ENCODE measurements around the gene ACTR6.
A peak's percentile ranks its signal among the peaks of the same experiment; 100 is the strongest.
"Not testable (repeated sequence)": the region's sequence is repeated elsewhere in the genome, so short reads cannot be mapped to it uniquely, and the experiment has no call there.

The ACTR6 gene

GRCh38 chr12:100185361-100185894 lies 15.2 kb upstream of the ACTR6 start:
- DNase-seq: peak; percentile 8

DNA sequence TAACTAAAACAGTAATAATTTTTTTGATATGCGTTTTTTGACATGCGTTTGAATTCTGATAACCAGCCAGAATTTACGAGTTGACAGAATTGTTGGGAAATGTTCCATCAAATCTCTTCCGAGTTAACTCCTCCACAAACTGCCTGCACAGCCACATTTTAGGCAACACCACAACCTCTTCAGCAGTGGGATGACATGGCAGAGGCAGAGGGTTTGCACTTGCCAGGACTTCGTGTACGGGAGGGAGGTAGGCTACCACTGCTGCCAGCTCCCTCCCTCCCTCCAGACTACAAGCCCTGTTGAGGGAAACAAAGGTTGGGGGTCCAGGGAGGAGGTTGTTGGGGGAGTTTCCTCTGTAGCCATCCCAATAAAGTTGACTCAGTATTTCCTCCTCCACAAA lies 14.5 kb upstream of the ACTR6 start:
- DNase-seq: no peak

GRCh38 chr12:100187068-100187467 lies 13.5 kb upstream of the ACTR6 start:
- no peak for DNase-seq

- no peak for DNase-seq
Observed at GRCh38 chr12:100187857-100188519, 12.6 kb upstream of the ACTR6 start.

GRCh38 chr12:100188888-100189635 lies 11.6 kb upstream of the ACTR6 start:
- DNase-seq: not testable (repeated sequence)

DNA sequence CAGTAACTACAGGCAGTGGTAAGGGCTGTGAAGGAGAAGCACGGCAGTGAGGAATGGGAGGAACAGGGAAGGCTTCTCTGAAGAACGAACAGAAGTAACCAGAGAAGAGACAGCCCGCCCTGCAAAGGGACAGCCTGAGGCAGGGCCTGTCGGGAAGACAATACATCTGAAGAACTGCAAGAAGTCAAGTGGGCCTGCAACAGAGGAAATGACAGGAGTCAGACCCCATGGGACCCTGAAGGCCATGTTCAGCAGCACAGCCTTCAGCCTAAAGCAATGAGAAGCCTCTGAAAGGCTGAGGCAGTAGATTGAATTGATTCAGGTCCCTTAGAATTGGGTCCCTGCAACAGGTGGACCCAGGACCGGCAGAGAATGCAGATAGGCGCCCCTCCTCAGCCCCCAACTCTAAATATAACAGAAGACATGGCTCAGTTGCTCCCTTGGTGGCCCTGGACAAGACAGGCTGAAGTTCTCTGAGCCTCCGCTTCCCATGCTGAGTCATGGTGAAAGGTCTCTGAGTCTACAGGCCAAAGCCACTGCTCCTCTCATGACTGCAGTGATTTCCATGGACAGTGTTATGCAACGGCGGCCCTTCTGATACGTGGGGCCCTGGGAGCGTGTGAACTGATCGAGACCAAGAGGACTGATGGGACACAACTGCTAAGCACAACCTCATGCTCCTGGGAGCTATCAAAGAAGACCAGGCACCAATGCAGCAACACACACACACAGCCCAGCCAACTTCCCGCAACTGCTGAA lies 10.8 kb upstream of the ACTR6 start:
- DNase-seq: no peak

GRCh38 chr12:100193085-100193484 lies 7.5 kb upstream of the ACTR6 start:
- DNase-seq: no peak

DNA sequence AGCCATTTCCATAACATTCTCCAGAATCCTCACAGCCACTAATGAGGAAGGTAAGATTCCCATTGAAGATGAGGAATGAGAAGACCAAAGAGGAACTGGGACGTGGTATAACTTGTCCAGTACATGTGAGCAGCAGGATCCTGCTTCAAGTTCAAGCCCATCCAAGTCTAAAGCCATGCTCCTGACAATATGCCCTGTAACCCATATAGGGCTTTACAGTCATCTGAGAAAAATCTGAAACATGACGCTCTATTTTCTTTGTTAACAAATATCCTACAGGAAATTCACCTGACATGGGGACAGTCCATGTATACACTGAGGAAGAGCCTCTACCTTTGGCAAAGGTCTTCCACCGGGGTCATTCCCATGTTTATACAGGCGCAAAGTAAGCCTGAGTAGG lies 3.1 kb upstream of the ACTR6 start:
- DNase-seq: no peak

- DNase-seq: no peak
Observed at GRCh38 chr12:100199023-100199346, 1.6 kb upstream of the ACTR6 start.

GRCh38 chr12:100199347-100200149 lies 1.1 kb upstream of the ACTR6 start:
- peak; percentile 5 for DNase-seq

DNA sequence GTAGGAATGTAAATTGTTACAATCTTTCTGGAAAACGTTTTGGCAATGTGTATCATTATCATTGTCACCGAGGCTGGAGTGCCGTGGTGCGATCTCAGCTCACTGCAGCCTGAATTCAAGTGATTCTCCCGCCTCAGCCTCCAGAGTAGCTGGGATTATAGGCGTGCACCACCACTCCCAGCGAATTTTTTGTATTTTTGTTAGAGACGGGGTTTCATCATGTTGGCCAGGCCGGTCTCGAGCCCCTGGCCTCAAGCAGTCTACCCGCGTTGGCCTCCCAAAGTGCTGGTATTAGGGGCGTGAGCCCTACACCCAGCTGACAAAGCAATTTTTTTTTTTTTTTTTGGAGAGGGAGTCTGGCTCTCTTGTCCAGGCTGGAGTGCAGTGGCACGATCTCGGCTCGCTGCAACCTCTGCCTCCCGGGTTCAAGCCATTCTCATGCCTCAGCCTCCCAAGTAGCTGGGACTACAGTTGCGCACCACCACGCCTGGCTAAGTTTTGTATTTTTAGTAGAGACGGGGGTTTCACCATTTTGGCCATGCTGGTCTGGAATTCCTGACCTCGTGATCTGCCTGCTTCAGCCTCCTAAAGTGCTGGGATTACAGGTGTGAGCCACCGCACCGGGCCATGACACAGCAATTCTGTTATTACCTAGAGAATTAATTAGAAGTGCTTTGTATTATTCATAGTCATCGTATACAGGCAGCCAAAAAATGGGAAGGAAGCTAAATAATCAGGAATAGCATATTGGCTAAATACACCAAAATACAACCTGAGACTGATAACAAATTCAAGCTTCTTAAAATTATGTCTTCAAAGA lies 1.2 kb downstream of the ACTR6 start:
- no peak for DNase-seq

- no peak for DNase-seq
Observed at GRCh38 chr12:100207311-100207710, 6.7 kb downstream of the ACTR6 start.

- no peak for DNase-seq
Observed at GRCh38 chr12:100208834-100209233, 8.2 kb downstream of the ACTR6 start.

GRCh38 chr12:100211698-100212097 lies 11.1 kb downstream of the ACTR6 start:
- DNase-seq: no peak

- no peak for DNase-seq
Observed at GRCh38 chr12:100213016-100213891, 12.6 kb downstream of the ACTR6 start.

- no peak for DNase-seq
Observed at GRCh38 chr12:100214518-100214917, 13.9 kb downstream of the ACTR6 start.

DNA sequence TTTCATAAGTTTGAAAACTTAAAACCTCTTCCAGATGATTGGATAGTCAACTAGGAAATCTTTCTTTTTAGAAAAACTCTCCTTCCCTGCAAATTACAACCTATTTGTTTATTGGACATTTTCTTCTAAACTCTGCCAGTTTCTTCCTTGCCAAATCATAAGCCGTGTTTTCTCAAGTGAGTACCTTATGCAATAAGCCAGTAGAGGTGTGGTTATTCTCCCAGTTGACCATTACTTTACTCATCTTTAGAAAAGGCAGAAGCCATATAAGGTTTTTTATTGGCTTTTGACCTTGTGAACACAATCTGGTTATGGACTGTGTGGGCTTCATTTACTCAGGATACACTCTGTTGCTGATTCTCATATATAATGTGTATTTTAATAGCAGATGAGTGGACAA lies 14.6 kb downstream of the ACTR6 start:
- DNase-seq: no peak

- no peak for DNase-seq
Observed at GRCh38 chr12:100216337-100216736, 15.7 kb downstream of the ACTR6 start.

DNA sequence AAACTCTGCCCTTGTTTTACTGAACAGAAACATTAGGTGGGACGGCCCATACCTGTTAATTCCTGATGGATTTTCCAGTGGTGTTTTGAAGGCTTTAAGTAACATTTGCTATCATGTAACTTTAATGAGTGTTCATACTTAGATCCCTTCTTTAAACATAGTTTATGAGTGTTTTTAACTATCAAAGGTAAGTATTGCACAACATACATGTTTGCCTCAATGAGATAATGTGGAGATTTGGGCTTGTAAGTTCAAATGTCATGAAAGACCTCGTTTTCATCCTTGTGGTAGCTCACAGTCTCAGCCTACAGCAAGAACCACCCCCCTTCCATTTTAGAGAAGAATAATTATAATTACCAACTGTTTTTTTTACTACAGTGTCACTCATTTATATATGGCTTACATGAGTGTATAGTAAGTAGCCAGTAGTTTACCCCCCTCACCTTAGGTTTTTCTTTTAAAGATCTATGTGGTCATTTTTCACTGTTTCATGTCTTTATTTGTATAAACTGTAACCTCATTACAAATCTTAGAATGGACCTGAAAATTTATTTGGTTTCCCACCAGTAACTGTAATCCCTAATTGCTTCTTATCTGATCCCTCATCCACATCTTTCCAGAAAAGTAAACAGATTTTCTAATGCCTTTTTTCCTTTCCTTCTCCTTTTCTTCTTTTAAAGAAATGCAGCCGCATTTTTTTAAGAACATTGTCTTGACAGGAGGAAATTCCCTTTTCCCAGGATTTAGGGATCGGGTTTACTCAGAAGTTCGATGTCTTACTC lies 18.9 kb downstream of the ACTR6 start:
- DNase-seq: no peak

GRCh38 chr12:100221523-100221922 lies 20.9 kb downstream of the ACTR6 start:
- no peak for DNase-seq
